Common myeloid progenitor, CD34-positive (primary cell): ENCODE data around the gene PHF12.

Source experiments
- CTCF ChIA-PET: fragments of 350-600 bp; sonication (Branson Sonifier 250); formaldehyde crosslinking; loops from one replicate; lab custom pipeline; 2021; ENCODE audit warnings: antibody characterized with exemption; lab: Charles Lee
- POLR2A ChIA-PET: fragments of 350-600 bp; sonication (Branson Sonifier 250); formaldehyde crosslinking; loops from one replicate; lab custom pipeline; 2021; ENCODE audit warnings: antibody characterized with exemption; lab: Charles Lee
- DNase-seq, 3 donors: peaks; one replicate each; pipeline versions ENCODE4 v3.0.0 to v3.0.0-alpha.2; 2013
- H3K27ac ChIP-seq, 2 experiments: 1 replicate in 1 of 2; 2 replicates in 1 of 2; pipeline ENCODE4 v1.7.0; 2013; ENCODE audit warnings: inconsistent platforms in 2 of 2, low read length in 2 of 2, mild to moderate bottlenecking in 2 of 2, low read depth in 1 of 2, moderate library complexity in 1 of 2; ENCODE audit not compliant: severe bottlenecking in 2 of 2, insufficient read depth in 1 of 2, poor library complexity in 1 of 2
- H3K27me3 ChIP-seq, 5 experiments: replicated peaks in 2 of 5; 1 replicate in 3 of 5; 2 replicates in 2 of 5; pipeline versions ENCODE4 v1.6.1 to v1.7.0; 2013; ENCODE audit warnings: low read length in 4 of 5, mild to moderate bottlenecking in 2 of 5, moderate library complexity in 2 of 5, inconsistent platforms in 1 of 5; ENCODE audit not compliant: insufficient read depth in 5 of 5, control insufficient read depth in 4 of 5
- H3K36me3 ChIP-seq, 4 experiments: 1 replicate in 2 of 4; 2 replicates in 2 of 4; pipeline versions ENCODE4 v1.6.1 to v1.7.0; 2013; ENCODE audit warnings: low read length in 3 of 4, control low read depth in 1 of 4, mild to moderate bottlenecking in 1 of 4; ENCODE audit not compliant: control insufficient read depth in 4 of 4, insufficient read depth in 4 of 4
- H3K4me1 ChIP-seq, 4 experiments: 1 replicate in 3 of 4; 2 replicates in 1 of 4; pipeline versions ENCODE4 v1.6.1 to v1.7.1; 2013; ENCODE audit warnings: low read length in 3 of 4, mild to moderate bottlenecking in 3 of 4, control low read depth in 1 of 4, inconsistent platforms in 1 of 4, moderate library complexity in 1 of 4; ENCODE audit not compliant: control insufficient read depth in 4 of 4, insufficient read depth in 4 of 4; ENCODE audit errors: control extremely low read depth in 1 of 4
- H3K4me3 ChIP-seq, 7 experiments: 1 replicate in 4 of 7; 2 replicates in 3 of 7; pipeline versions ENCODE4 v1.5.1 to v1.7.0; 2013; ENCODE audit warnings: mild to moderate bottlenecking in 7 of 7, low read length in 6 of 7, moderate library complexity in 6 of 7, inconsistent platforms in 2 of 7, low read depth in 2 of 7, control low read depth in 1 of 7; ENCODE audit not compliant: insufficient read depth in 4 of 7, control insufficient read depth in 1 of 7; ENCODE audit errors: extremely low read depth in 1 of 7
- H3K9me3 ChIP-seq, 5 experiments: 1 replicate in 4 of 5; 2 replicates in 1 of 5; pipeline versions ENCODE4 v1.6.1 to v1.7.1; 2013; ENCODE audit warnings: low read length in 4 of 5, mild to moderate bottlenecking in 2 of 5, inconsistent platforms in 1 of 5, low read depth in 1 of 5, moderate library complexity in 1 of 5; ENCODE audit not compliant: control insufficient read depth in 4 of 5, insufficient read depth in 2 of 5; ENCODE audit errors: control extremely low read depth in 1 of 5
- WGBS: methylation state at CpG from one replicate; pipeline ENCODE4 v1.1.5; 2013; ENCODE audit not compliant: insufficient coverage; 5-methylcytosine and 5-hydroxymethylcytosine counted together

Gene PHF12

DNA sequence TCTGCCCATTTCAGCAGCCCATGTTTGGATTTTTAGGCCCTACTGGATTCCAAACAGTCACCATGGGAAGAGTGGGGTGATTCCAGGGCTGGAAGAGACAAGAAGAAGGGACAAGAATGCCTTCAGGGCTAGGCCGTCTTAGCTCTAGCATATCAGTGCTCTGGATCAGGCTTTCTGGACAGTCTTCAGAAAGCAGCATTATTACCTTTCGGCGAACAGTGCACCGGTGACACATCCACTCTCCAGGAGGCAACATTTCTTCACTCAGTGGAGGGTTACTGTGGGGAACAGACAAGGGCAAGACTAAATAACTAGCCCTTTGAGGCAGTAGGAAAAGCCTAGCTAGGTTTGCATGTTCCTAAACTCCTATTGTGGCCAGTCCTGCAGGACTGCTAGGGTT, 24.5 kb downstream of the PHF12 start:
- Histone ChIP-seq H3K27me3 (no peaks in the 10 kb centered on the region), H3K36me3 (peaks cover 4 to 45% (median 13%) of the 10 kb centered on the region in 4 experiments), H3K4me3 (peak overlapping the region in 3 of 7 experiments; percentile 19 to 75 (median 56)), H3K4me1 (peaks cover 26 to 47% (median 34%) of the 10 kb centered on the region in 4 experiments), H3K9me3 (no peaks in the 10 kb centered on the region), H3K27ac (peak overlapping the region; percentile 95 to 96)
- CTCF ChIA-PET: interaction anchor here (1.1 to 16.2 kb wide), 10 partner anchors 9 to 42 kb away, joined by 3 to 216 read pairs (median 5); partner anchors contain the start of gene DHRS13
- no peak for DNase-seq
- POLR2A ChIA-PET: interaction anchor here (1.5 to 2.8 kb wide), 5 partner anchors 19 to 27 kb away, joined by 8 to 23 read pairs (median 11); partner anchors contain the start of gene PHF12
- 98% methylated on average over 4 of the region's 4 CpGs for WGBS

DNA sequence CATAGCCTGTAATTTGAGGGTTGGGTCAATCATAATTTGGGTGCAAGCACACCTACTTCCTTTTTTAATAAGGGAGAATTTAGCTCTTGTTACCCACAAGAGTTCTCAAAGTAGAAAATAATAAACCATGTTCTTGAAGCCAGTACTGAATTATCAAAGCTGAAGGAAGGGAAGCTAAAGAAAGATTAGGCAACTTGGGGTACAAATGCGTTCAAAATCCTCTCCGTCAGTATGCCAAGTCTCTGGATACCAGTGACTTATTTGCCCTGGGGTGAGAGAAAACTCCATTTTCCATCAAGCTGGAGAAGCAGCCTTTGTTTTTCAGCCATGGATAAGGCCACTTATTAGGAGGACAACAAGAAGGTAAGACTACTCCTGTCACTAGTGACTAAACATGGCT, 25.0 kb downstream of the PHF12 start:
- Histone ChIP-seq H3K27me3 (no peaks in the 10 kb centered on the region), H3K9me3 (no peaks in the 10 kb centered on the region), H3K4me1 (peaks cover 26 to 47% (median 34%) of the 10 kb centered on the region in 4 experiments), H3K4me3 (peak overlapping the region in 4 of 7 experiments; percentile 19 to 75 (median 40)), H3K27ac (peak overlapping the region; percentile 95 to 96), H3K36me3 (peaks cover 8 to 49% (median 17%) of the 10 kb centered on the region in 4 experiments)
- ChIA-PET CTCF (interaction anchor here (1.1 to 16.2 kb wide), 8 partner anchors 10 to 39 kb away, joined by 4 to 216 read pairs (median 14); partner anchors contain the start of gene DHRS13), POLR2A (interaction anchor here (1.5 to 2.8 kb wide), 5 partner anchors 19 to 27 kb away, joined by 8 to 23 read pairs (median 11); partner anchors contain the start of gene PHF12)
- 6% methylated on average over 2 of the region's 2 CpGs for WGBS
- DNase-seq: no peak

DNA sequence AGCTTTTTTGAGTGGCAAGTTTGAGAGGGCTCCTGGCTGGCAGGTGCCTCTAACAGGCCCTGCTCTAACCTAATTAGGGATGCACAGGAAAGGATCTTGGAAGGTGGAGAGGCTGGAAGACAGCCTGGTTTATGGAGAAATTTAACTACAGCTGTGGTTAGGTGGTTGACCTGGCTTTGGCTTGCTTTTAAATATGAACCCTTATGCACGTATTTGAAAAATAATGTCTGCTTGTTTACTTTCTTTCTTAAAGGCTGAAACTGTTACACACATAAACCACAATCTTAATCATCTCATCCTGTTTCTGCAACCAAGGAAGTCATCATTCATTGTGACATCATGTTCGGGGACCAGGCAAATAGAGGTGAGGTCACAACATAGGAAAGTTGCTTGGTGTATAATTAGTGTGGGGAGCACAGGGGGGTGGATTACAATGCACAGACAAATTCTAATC, 25.4 kb downstream of the PHF12 start:
- DNase-seq: peak; percentile 95 to 98 (median 96)
- Histone ChIP-seq H3K4me1 (peaks cover 26 to 47% (median 34%) of the 10 kb centered on the region in 4 experiments), H3K27ac (peak overlapping the region; percentile 95 to 96), H3K4me3 (peak overlapping the region in 6 of 7 experiments; percentile 25 to 75 (median 45)), H3K36me3 (peaks cover 8 to 53% (median 21%) of the 10 kb centered on the region in 4 experiments), H3K9me3 (no peaks in the 10 kb centered on the region), H3K27me3 (no peaks in the 10 kb centered on the region)
- WGBS: no CpG with 5 or more reads among the region's 2 CpGs
- ChIA-PET POLR2A (interaction anchor here (1.5 to 2.8 kb wide), 5 partner anchors 19 to 28 kb away, joined by 8 to 23 read pairs (median 11); partner anchors contain the start of gene PHF12), CTCF (interaction anchor here (1.1 to 16.2 kb wide), 8 partner anchors 10 to 40 kb away, joined by 4 to 216 read pairs (median 14); partner anchors contain the start of gene DHRS13)

DNA sequence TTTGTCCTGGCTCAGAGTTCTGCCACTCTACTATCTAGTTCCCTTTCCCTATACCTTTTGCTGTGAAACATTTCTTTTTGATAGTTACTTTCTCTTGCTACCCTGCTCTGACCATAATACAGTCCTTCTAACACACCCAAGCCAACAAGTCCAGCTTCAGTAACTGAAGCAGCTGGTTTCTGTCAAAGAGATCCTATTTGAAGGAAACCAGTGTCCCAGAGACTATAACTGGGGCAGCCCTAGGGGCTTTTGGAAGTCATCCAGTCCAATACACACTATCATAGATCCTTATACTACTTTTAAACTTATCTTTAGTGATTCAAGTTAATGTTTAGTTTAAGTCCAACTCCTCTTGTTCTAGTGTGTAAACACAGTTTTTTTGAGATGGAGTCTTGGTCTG, 31.1 kb downstream of the PHF12 start:
- no peak overlapping the region for H3K27ac ChIP-seq
- peaks cover 19 to 82% (median 64%) of the 10 kb centered on the region in 4 experiments for H3K36me3 ChIP-seq
- no peaks in the 10 kb centered on the region for H3K27me3 ChIP-seq
- POLR2A ChIA-PET: no interaction called here
- H3K4me3 ChIP-seq: no peak overlapping the region
- H3K4me1 ChIP-seq: peaks cover 3 to 17% (median 10%) of the 10 kb centered on the region in 4 experiments
- CTCF ChIA-PET: interaction anchor here (1.4 to 16.2 kb wide), 3 partner anchors 10 to 32 kb away, joined by 5 to 216 read pairs (median 9); partner anchors contain the start of gene DHRS13
- H3K9me3 ChIP-seq: no peaks in the 10 kb centered on the region
- DNase-seq: no peak

DNA sequence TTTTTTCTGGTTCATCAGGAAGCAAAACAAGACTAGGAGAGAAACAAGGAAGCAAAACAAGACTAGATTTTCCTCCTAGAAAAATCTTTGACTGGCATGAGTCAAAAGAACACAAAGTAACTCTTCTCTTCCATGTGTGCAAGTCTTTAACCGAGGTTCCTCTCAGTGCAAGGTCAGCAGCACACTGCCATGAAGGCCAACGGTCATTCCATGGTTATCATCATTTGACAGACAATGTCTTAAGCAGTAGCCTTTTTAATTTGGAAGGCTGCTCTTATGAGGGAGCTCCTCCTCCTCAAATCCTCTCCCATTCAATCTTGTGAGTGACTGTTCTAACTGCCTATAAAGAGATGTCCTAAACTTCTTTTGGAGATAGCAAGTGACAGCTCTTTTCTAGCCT, 33.0 kb downstream of the PHF12 start:
- no peak for DNase-seq
- H3K9me3 ChIP-seq: no peaks in the 10 kb centered on the region
- no peak overlapping the region for H3K4me3 ChIP-seq
- POLR2A ChIA-PET: no interaction called here
- no peaks in the 10 kb centered on the region for H3K4me1 ChIP-seq
- H3K27me3 ChIP-seq: no peaks in the 10 kb centered on the region
- no peak overlapping the region for H3K27ac ChIP-seq
- H3K36me3 ChIP-seq: peaks cover 21 to 89% (median 71%) of the 10 kb centered on the region in 4 experiments
- WGBS: 92% methylated on average over 2 of the region's 2 CpGs
- CTCF ChIA-PET: interaction anchor here (1.0 to 17.7 kb wide), 11 partner anchors 5 to 192 kb away, joined by 3 to 216 read pairs (median 5); partner anchors contain the start of genes DHRS13, FAM222B and TLCD1

GRCh38 chr17:28917465-28917864, 33.9 kb downstream of the PHF12 start:
- H3K27ac ChIP-seq: no peak overlapping the region
- ChIA-PET POLR2A (no interaction called here), CTCF (interaction anchor here (1.1 to 17.7 kb wide), 11 partner anchors 6 to 191 kb away, joined by 3 to 216 read pairs (median 5); partner anchors contain the start of genes DHRS13 and TLCD1)
- no peaks in the 10 kb centered on the region for H3K27me3 ChIP-seq
- 100% methylated on average over 2 of the region's 5 CpGs for WGBS
- H3K36me3 ChIP-seq: peaks cover 21 to 92% (median 76%) of the 10 kb centered on the region in 4 experiments
- H3K4me3 ChIP-seq: no peak overlapping the region
- H3K9me3 ChIP-seq: no peaks in the 10 kb centered on the region
- DNase-seq: no peak
- no peaks in the 10 kb centered on the region for H3K4me1 ChIP-seq

- H3K36me3 ChIP-seq: peaks cover 22 to 92% (median 78%) of the 10 kb centered on the region in 4 experiments
Observed at GRCh38 chr17:28917029-28917428, 34.3 kb downstream of the PHF12 start.

More at GRCh38 chr17:28917029-28917428, 34.3 kb downstream of the PHF12 start:
- H3K27ac ChIP-seq: no peak overlapping the region
- no peak for DNase-seq
- WGBS: 95% methylated on average over 12 of the region's 12 CpGs
- H3K4me1 ChIP-seq: no peaks in the 10 kb centered on the region
- no peaks in the 10 kb centered on the region for H3K27me3 ChIP-seq
- ChIA-PET POLR2A (no interaction called here), CTCF (interaction anchor here (0.7 to 17.7 kb wide), 14 partner anchors 6 to 190 kb away, joined by 3 to 216 read pairs (median 6); partner anchors contain the start of genes DHRS13 and TLCD1)
- no peak overlapping the region for H3K4me3 ChIP-seq
- no peaks in the 10 kb centered on the region for H3K9me3 ChIP-seq
